Stimulated activated CD4-positive, alpha-beta T cell treated with anti-CD3 and anti-CD28 coated beads, Interleukin-12 subunit alpha, Interleukin-12 subunit beta, amount 100 ng/mL, for 4 hours (primary cell): ENCODE results near the gene ZBTB18.

Experiments
- DNase-seq: peaks from one replicate; pipeline ENCODE4 v3.0.0-alpha.2; 2020

Gene ZBTB18

DNA sequence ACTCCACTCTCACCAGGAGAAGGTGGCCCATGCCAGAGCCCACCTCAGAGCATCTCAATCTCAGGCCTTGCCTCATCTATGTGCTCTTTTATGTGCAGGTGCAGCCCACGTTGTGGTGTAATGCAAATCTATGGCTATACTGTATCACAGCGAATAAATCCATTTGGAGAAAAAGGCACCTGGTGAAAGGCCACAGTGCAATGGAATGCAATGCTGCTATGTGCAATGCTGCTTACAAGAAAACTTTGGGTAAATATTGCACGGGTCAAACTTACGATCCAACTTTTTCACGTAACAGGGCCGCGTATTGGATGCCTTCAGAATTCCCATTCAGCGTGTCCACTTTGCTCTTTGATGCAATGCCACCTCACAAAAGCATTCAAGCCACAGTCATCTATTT lies 13.5 kb downstream of the ZBTB18 start:
- DNase-seq, result no peak

DNA sequence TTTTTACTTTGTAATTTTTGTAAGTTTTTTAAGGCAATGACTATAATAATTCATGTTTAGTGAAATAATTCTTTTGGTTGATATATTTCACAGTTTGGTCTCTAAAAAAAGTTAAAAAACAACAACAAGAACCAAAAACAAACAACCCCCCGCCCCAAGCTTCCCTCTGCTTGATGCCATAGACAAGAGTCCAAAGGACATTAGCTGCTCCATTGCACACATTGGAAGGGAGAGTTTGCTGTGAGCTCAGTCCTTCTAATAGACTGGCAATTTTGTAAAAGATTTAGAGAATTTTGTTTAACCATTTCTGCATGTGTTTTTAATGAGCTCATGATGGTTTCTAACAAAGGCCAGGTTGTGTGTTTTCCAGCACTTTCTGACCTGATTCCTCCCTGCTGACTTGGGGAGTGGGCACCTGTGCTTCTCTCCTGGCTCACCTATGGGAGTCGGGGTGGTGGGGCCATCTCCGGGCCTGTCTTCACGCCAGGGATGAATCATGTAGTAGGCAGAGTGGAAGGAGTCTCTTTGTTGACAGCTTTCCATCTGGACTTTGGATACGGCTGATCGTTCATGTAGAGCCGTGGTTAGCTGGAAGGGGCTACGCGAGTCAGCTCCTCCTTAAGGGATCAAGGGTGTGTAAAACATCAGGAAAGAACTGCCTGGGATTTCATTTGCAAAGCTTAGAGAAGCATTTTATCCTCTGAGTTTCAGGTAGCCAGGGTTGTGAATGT lies 14.1 kb downstream of the ZBTB18 start:
- DNase-seq, result no peak

DNA sequence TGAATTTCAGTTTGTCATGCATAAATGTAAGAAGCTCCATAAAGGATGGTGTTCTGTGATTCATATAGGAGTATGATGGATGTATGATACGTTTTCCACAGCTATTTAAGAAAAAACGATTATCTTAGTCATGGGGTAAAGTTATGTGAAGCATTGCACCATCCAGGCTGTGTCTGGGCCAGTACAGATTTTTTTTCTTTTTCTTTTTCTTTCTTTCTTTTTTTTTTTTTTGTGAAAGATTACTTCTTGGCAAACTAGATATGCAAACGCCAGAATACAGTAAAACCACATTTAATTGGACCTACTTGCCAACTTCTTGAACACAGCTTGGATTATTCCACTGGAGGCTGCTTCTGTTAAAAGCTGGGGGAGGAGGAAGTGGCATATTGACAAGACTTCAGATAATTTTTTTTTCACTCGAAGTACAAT lies 14.9 kb downstream of the ZBTB18 start:
- no peak for DNase-seq

DNA sequence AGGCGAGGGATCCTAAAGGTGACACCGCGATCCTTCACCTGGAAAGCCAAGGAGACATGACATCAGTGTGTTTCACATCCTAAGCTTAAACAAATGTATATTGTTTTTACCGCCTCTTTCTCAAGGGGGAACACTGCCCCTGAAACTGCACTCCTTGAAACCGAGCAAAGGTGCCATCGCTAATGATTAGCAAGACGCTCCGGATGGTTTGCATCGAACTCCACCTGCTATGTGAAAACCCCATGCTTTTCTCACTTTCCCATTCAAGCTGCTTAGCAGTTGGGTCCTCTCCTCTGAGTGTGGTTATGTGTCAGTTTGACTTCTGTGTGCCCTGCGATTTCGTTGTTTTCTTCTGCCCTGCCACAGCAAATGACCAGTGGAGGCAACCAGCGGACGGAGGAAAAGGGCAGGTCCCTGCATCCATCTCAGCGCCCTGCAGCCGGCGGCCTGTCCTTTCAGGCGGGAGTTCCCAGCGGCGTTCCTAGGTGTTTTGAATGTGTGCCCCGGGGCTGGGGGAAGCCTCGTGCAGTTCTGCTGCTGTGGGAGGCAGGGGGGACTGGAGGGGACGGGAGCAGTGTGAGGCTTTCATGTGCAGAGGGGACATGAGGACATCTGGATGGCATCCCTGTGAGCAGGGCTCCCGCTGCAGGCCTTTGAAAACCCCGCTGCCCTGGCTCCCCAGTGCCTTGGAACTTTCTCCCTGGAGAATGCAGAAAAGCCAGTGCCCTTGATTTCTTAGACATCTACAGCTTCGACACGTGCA lies 16.1 kb downstream of the ZBTB18 start:
- DNase-seq, result no peak

DNA sequence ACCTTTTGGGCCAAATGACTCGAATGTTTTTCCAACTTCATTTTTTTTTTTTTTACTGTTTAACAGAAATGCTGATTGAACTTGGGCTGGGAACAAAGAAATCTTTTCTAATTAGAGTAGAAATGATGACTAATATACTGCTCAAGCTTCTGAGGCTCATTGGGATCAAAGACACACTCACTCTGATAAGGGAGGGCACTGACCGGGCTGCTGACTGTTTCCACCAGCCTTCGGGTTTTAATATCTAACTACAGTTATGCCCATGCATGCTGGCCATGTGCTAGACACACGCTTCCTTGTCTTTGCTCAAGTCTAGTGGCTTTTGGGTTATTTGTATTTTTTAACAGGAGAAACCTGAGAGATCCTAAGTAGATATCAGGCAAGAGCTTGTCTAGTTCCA lies 16.8 kb downstream of the ZBTB18 start:
- DNase-seq, result no peak

DNA sequence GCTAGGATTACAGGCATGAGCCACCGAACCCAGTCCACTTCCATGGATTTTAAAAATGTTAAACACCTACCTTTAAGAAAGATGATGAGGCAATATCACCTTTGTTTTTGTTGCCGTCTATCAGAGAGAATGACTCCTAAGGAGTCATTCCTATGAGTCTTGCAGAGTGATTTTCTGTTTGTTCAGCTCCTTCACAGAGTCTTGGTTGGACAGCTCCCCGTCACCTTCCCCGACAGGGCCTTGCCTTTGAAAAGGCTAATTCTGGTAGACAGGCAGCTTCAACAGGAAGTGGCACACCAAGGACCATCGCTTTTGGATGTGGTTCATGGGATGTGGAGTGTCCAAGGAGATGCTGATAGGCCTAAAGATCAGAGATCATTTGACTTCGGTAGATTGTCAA lies 17.5 kb downstream of the ZBTB18 start:
- DNase-seq, result no peak

DNA sequence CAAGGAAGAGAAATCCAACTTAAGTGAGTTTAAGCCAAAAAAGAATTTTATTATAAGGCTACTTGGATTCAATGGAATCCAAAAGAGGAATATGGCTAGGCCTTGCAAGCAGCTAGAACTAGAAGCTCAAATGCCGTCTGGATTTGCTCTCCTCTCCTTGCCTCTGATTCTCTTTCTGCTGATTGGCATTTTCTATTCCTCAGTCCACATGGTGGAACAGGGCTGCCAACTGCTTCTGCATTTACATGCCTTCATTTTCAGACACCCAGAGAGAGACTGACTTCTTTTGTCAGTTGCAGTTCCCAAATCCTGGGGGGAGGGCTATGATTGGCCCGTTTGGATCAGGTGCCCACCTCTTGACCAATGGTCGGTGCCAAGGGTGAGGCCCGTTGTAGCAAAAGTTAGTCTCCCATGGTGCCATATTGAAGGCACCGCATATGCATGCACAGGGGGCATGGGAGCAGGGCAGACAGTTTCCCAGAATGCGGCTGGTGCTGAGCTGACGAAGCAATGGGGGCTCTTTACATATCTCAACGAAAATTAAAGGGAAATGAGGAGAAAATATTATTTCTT lies 18.3 kb downstream of the ZBTB18 start:
- DNase-seq, result no peak

DNA sequence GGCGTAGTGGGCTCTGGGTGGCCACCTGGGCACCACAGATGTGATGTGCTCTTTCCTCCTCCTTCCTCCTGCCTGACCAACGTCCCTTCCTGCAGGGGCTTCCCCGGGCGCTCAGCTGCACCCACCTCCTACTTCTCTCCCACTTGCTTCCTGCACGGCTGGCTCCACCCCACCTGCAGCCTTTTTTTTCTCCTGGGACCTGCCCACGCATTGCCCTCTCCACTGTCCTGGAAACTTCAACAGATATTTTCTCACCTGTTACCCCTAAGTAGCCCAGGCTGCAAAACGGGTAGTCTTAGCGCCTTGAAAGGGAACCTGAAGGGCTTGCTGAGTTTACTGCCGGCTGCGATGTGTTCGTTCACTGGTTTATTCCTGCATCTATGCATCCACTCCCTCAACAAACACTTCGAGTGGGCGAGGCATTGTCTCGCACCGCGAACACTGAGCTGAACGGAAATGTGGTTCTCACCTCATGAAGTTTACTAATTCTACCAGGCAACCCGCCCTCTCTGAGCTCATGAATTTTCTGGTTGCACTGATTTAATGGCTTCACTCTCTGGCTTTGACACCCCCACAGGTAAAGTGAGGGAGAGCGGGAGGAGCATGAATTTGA lies 23.6 kb downstream of the ZBTB18 start:
- DNase-seq, result peak; percentile 15

DNA sequence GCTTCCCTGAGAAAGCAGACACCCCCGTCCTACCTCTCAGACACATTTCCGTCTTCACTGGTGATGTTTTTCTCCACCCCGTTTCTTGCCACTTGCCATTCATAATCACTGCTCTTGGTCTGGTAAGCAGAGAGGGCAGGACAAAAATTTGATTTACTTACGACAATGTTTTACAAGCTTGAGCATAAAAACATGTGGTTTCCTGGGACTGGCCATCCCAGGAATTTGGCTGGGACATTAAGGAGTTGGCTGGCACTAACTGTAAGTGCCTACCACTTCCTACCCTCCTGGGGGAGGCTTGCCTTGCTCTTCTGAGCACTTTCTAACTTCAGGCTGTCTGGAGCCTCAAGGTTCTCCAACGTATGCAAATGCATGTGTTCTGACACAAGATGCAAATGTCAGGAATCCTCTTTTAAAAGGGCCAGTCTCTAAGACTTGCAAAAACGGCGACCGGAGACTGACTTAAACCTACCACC lies 24.2 kb downstream of the ZBTB18 start:
- no peak for DNase-seq

DNA sequence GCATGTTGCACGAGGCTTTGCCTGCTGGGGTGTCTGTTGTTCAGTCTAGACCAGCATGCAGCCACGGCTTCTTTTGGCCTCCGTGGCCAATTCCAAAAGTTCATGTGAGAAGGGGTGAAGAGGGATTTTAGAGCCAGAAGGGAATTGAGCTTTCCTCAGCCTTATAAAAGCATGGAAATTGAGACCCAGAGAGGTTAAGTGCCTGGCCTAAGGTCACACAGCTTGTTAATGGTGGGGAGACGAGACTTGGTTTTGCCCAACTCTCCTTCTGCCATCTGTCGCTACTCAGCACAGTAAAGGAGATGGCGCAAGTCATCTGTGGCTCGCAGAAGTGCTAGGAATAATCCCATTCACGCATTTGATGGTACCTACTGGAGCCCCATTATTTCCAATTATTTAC lies 25.7 kb downstream of the ZBTB18 start:
- no peak for DNase-seq

DNA sequence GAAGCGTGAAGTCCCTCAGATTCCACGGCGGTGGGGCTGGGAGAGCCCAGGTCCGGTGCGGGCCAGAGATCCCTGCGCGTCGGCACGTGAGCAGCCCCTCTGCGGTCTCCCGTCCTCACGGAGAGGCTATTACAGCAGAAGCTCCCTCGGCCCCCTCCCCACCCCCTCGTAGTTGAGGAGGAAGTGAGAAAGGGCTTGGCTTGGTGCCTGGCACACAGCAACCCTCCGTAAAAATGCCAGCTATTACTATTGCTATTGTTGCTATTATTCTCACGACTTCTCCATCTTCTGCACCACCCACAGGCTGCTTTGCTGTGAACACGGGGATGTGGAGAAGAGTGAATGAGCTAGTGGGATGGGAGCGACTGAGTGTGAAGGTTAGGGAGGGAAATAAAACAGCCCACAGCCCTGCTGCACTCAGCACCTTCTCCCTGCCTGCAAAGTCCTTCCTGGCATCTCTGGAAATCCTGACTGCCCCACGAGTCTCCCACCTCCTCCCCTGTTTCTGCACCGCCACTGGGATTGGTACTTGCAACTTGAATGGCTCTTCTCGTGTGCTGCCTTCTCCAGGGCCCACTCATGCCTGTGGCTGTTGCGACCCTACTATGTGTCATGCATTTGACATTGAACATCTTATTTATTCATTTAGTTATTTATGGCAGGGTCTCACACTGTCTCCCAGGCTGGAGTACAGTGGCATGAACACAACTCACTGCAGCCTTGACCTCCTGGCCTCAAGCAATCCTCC lies 26.6 kb downstream of the ZBTB18 start:
- no peak for DNase-seq

DNA sequence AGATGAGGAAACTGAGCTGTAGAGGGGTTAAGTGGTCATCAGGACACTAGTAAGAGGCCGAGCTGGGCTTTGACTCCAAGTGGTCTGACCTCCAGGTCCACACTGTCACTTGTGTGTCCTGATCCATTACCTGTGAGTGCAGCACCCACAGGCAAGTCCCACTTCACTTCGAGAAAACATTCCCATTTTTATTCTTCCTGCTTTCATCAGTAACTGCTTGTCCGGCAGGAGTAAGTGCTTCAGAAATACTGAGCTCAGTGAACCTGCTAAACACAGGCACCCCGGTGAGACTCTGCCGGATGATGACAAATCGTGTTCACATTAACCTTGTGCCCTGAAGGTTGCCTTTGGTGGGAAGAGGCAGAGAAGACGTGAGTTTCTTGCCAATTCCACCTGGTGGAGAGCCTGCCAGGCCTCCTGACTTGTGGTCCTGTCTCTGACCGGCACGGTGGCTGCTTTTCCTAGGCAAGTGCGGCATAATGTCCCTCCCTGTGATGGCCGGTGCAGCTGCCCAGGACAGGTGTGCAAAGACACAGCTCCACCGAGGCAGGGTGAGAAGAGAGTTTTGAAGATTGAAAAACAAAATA lies 29.4 kb downstream of the ZBTB18 start:
- no peak for DNase-seq

DNA sequence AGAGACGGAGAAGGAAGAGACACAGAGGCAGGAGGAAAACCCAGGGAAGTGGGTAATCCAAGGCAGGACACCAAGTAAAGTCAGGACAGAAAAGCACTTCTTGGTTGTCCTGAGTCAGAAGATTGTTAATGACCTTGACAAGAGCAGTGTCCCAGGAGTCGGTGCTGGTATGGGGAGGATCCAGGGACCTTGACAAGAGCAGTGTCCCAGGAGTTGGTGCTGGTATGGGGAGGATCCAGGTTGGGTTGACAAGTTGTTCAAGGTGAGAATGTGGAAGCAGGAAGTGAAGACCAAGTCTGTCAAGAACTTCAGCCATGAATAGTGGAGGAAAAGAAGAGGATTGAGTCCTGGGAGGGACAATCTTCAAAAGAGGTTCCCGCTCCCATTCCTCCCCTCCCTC lies 31.9 kb downstream of the ZBTB18 start:
- DNase-seq, result no peak

DNA sequence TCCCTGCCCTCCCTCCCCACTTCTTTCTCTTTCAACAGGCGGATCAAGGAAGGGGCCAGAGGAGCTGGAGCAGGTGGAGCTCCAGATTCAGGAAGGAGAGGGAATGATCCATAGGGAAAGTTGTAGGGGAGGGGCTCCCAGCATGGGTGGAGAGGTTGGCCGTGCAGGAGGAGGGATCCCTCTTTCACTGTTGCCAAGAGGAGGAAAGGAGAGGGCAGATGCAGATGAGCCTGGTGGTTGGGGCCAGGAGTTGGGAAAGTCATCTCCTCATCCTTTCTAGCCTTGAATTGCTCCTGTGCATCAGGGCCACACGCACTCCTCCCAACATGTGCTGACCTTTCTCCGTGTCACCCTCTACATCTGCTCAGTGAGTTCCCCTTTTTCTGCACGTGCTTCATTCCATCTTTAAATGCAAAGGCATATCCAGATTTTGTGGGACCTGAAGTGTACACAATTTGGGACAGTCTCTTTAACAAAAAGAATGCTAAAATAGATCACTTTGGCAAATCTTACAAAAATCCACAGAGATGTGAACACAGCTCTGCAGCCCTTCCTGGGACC lies 32.4 kb downstream of the ZBTB18 start:
- no peak for DNase-seq

DNA sequence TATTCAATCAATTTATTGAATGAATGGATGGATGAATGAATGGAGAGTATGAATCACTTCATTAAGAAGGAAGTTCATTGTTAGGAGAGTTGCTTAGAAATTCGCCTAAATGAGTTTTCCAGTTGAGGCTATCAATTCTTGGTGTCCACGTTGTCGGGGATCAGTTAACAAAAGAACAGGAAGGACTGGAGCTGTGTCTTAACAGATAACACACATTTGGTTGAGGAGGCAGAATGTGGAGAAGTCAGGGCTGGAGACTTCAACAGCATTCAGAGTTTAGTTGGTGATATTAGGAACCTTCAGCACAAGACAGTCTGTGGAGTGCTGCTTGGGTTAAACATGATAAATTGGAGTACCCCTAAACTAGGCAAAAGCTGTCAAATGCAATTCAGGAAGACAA lies 33.7 kb downstream of the ZBTB18 start:
- no peak for DNase-seq

DNA sequence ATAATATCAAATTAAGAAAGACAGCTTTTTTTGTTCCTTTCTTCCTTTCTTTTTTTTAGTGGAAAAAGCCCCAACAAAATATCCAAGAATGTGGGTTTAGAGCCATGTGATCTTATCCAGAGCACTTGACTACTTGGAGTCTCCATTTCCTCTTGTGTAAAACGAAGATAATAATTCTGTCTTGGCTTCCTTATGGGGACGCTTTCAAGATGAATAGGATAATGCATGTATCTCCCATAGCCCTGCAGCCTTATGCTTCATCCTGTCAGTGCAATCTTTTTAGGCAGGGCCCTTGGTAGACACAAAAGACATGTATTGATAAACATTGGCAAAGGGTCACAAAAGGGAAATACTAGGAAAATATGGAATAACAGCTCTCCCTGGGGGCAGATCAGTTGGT lies 34.8 kb downstream of the ZBTB18 start:
- no peak for DNase-seq

DNA sequence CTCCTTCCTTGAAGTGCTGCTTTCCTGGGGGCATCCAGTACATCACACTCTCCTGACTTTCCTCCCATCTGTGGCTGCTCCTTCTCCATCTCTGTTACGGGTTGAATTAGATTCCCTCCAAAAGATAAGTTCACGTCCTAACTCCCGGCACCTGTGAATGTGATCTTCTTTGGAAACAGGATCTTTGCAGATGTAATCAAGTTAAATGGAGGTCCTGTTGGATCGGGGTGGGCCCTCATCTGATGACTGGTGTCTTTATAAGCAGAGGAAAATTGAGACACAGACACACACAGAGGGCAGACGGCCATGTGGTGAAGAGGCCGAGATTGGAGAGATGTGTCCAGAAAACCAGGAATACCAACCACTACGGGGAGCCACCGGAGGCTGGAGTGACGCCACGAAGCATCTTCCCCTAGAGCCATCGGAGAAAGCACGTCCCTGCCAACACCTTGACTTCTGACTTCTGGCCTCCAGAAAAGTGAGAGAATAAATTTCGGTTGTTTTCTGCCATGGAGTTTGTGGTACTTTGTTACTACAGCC lies 36.0 kb downstream of the ZBTB18 start:
- DNase-seq, result no peak

DNA sequence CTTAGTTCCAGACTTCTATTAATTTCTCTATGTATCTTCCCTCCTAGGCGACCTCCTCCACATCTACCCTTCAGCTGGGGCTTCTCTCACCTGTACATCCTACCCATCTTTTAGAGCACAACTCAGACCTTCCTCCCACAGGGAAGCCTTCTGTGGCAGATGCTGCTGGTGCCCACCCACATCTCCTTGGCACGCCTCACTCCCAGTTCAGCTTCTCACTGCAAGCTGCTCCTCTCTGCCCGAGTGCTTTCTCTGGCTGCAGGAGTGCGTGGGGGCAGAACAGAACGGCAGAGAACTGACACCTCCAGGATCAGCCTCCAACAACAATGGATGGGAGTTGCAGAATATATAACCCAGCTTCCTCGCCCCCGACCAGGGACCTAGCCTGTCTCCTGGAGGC lies 36.5 kb downstream of the ZBTB18 start:
- DNase-seq, result no peak

DNA sequence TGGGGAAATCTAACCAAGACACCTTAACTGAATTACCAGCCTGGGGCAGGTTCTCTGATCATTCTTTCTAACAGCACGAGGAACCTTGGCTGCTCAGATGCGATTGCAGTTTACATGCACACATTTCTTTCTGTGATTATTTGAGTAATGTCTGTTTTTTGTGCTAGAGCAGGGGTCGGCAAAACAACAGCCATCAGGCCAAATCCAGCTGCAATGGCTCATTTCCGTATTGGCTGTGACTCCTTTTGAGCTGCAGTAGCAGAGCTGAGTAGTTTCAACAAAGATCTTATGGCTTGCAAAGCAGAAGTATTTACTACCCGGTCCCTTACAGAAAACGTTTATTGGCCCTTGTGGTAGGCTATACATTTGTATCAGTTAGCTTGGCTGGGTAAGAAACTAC lies 37.1 kb downstream of the ZBTB18 start:
- no peak for DNase-seq

DNA sequence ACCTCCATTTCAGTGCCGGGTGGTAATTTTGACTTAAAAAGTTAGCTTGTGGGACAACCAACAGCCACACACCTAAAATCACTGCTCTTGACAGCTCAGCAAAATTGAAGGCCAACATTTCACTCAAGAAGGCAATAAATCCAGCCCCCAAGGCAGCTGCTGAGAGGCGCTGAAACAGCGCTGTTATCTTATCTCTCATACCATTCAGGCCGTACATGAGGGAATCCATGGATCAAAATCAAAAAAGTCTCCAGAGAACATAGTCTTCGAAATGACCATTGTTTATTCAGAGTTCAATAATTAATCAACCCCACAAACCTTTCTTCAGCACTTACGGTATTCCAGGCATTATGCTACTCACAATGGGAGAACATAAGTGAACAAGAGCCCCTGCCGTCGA lies 38.5 kb downstream of the ZBTB18 start:
- DNase-seq, result no peak

DNA sequence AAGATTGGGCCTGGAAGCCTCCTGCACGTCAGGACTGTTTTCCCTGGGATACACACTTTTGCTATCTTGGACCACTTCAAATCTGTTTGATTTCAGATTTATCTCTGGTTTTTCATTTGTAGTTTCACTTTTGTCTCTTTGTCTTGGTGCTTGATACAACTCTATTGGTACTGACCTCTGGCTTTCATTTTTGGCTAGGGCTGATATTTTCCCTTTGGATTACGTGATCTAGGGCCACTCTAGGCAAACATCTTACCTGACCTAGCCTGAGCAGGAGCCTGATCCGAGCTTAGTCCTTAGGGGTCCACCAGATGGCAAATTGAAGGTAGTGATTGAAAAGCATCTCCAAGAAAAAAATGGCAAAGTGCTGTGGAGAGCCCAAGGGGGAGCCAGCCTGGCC lies 39.6 kb downstream of the ZBTB18 start:
- DNase-seq, result no peak
